ENCODE measurements around the gene KDM8.

KDM8 gene

GRCh38 chr16:27234171-27234570 is 30.8 kb downstream of the KDM8 start:
- no peak overlapping the region for H3K4me3 ChIP-seq (ENCODE audit: low read length)
- H3K36me3 ChIP-seq (replicated peaks; ENCODE audit: insufficient read depth, low read length), result no peaks in the 10 kb centered on the region
- no peak overlapping the region for H2AFZ ChIP-seq (ENCODE audit: low read length)
- H3F3A ChIP-seq (ENCODE audit: insufficient read depth, low read length), result peaks cover 22% of the 10 kb centered on the region
- H3K4me1 ChIP-seq (ENCODE audit: low read length), result peaks cover 28% of the 10 kb centered on the region
- H3K27me3 ChIP-seq (replicated peaks; ENCODE audit: insufficient read depth, low read length), result no peaks in the 10 kb centered on the region
- H3K79me2 ChIP-seq (ENCODE audit: low read length), result no peaks in the 10 kb centered on the region
- H3K9me3 ChIP-seq (replicated peaks; ENCODE audit: insufficient read depth, low read length), result no peaks in the 10 kb centered on the region
- H3K27ac ChIP-seq (ENCODE audit: low read length), result no peak overlapping the region
- H3K9ac ChIP-seq (ENCODE audit: low read length), result no peak overlapping the region
- TF ChIP-seq CTCF (IDR thresholded peaks at IDR 0.05; ENCODE audit: low read length), result no peak
- no peak for DNase-seq
- H3K9me2 ChIP-seq (replicated peaks; ENCODE audit: insufficient read depth, low read length), result no peaks in the 10 kb centered on the region
- no peaks in the 10 kb centered on the region for H4K20me1 ChIP-seq (ENCODE audit: insufficient read depth, low read length)
- H3K4me2 ChIP-seq (ENCODE audit: low read depth, low read length), result no peak overlapping the region

- H3K27ac ChIP-seq (ENCODE audit: low read length), result no peak overlapping the region
Observed at GRCh38 chr16:27234603-27235002, 31.3 kb downstream of the KDM8 start.

DNA sequence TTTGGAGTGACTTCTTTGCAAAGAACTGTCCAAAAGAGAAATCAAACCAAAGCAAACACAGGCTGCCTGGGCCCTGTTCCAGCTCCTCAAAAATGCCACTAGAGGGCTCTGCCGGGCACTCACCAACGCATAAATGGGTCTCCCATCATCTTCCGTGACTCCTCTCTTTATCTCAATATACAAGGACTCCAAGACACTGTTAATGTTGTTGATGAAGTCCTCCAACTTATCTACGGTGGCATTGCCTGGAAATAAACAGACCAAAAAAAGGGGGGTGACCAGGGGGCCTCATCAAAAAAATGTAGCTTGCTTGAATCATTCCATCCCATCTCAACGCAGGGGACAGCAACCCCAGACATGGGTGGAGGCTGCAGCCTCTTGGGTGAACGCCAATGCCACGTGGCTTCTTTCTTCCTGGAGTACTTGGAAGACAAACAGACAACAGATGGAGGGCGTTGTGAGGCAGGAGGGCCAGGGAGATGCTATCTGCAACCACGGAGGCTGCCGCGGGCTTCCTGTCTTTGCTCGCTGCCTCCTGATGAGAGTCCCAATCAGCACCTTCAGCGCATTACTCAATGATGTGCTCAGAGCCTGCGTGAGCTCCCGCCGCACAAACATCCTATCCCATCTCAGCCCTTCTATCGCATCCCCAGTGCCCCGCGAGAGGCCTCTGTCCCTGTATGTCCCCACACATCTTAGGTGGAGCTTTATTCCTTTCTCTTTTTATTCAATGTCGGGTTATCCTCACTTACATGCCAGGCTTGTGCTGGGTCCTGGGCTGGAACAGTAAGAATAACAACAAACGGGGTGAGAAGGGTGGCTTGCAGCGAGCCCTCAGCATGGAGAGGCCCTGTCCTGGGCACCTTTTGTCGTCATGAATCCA is 32.0 kb downstream of the KDM8 start:
- H3K9me3 ChIP-seq (replicated peaks; ENCODE audit: insufficient read depth, low read length), result no peaks in the 10 kb centered on the region
- H3K27ac ChIP-seq (ENCODE audit: low read length), result no peak overlapping the region
- H3K9me2 ChIP-seq (replicated peaks; ENCODE audit: insufficient read depth, low read length), result no peaks in the 10 kb centered on the region
- no peak for TF ChIP-seq EZH2phosphoT487 (IDR thresholded peaks at IDR 0.05; ENCODE audit: low read length)
- no peak for TF ChIP-seq EZH2 (optimal IDR thresholded peaks at IDR 0.05; ENCODE audit: low read depth, low read length)
- TF ChIP-seq CTCF (IDR thresholded peaks at IDR 0.05; ENCODE audit: low read length), result peak; percentile 94
- no peak overlapping the region for H3K4me3 ChIP-seq (ENCODE audit: low read length)
- H3K4me1 ChIP-seq (ENCODE audit: low read length), result peaks cover 28% of the 10 kb centered on the region
- no peaks in the 10 kb centered on the region for H3K36me3 ChIP-seq (replicated peaks; ENCODE audit: insufficient read depth, low read length)
- H2AFZ ChIP-seq (ENCODE audit: low read length), result no peak overlapping the region
- no peaks in the 10 kb centered on the region for H4K20me1 ChIP-seq (ENCODE audit: insufficient read depth, low read length)
- no peak overlapping the region for H3K4me2 ChIP-seq (ENCODE audit: low read depth, low read length)
- H3K27me3 ChIP-seq (replicated peaks; ENCODE audit: insufficient read depth, low read length), result no peaks in the 10 kb centered on the region
- peak; percentile 41 for DNase-seq
- no peaks in the 10 kb centered on the region for H3K79me2 ChIP-seq (ENCODE audit: low read length)
- peaks cover 22% of the 10 kb centered on the region for H3F3A ChIP-seq (ENCODE audit: insufficient read depth, low read length)
- H3K9ac ChIP-seq (ENCODE audit: low read length), result no peak overlapping the region

More at GRCh38 chr16:27234603-27235002, 31.3 kb downstream of the KDM8 start:
- Histone ChIP-seq H3K9me2 (replicated peaks; ENCODE audit: insufficient read depth, low read length) (no peaks in the 10 kb centered on the region), H3K4me2 (ENCODE audit: low read depth, low read length) (no peak overlapping the region), H2AFZ (ENCODE audit: low read length) (no peak overlapping the region), H4K20me1 (ENCODE audit: insufficient read depth, low read length) (no peaks in the 10 kb centered on the region), H3K9me3 (replicated peaks; ENCODE audit: insufficient read depth, low read length) (no peaks in the 10 kb centered on the region), H3K79me2 (ENCODE audit: low read length) (no peaks in the 10 kb centered on the region), H3K4me3 (ENCODE audit: low read length) (no peak overlapping the region), H3K9ac (ENCODE audit: low read length) (no peak overlapping the region), H3F3A (ENCODE audit: insufficient read depth, low read length) (peaks cover 22% of the 10 kb centered on the region), H3K4me1 (ENCODE audit: low read length) (peaks cover 28% of the 10 kb centered on the region), H3K36me3 (replicated peaks; ENCODE audit: insufficient read depth, low read length) (no peaks in the 10 kb centered on the region), H3K27me3 (replicated peaks; ENCODE audit: insufficient read depth, low read length) (no peaks in the 10 kb centered on the region)
- no peak for TF ChIP-seq CTCF (IDR thresholded peaks at IDR 0.05; ENCODE audit: low read length)
- TF ChIP-seq EZH2 (optimal IDR thresholded peaks at IDR 0.05; ENCODE audit: low read depth, low read length), result no peak
- TF ChIP-seq EZH2phosphoT487 (IDR thresholded peaks at IDR 0.05; ENCODE audit: low read length), result no peak
- DNase-seq, result no peak
